Thymus (tissue), 11 donors: ENCODE data around the gene CDK13. TPM values are rescaled to one million over a fixed set of nuclear protein-coding genes. Genes with fewer than 3 reads are reported as not detected.

Experiments
- DNase-seq, 9 donors: peaks; one replicate each; pipeline ENCODE4 v3.0.0-alpha.2; 2013; ENCODE audit warnings: low spot score in 9 of 9, low read depth in 6 of 9, missing footprints in 1 of 9
- H3K27ac ChIP-seq, 2 donors: one replicate each; pipeline ENCODE4 v1.5.1; 2013; ENCODE audit warnings: control low read depth in 1 of 2, low read depth in 1 of 2, low read length in 1 of 2, mild to moderate bottlenecking in 1 of 2, moderate library complexity in 1 of 2
- H3K27me3 ChIP-seq, 2 donors: one replicate each; pipeline ENCODE4 v1.5.1; 2013; ENCODE audit warnings: low read length in 1 of 2; ENCODE audit not compliant: control insufficient read depth in 2 of 2, insufficient read depth in 1 of 2
- H3K36me3 ChIP-seq, 2 donors: one replicate each; pipeline ENCODE4 v1.5.1; 2013; ENCODE audit warnings: low read length in 1 of 2, mild to moderate bottlenecking in 1 of 2, moderate library complexity in 1 of 2; ENCODE audit not compliant: control insufficient read depth in 2 of 2, insufficient read depth in 2 of 2
- H3K4me1 ChIP-seq, 2 donors: one replicate each; pipeline ENCODE4 v1.5.1; 2013; ENCODE audit warnings: low read length in 2 of 2; ENCODE audit not compliant: control insufficient read depth in 2 of 2, insufficient read depth in 2 of 2
- H3K4me3 ChIP-seq, 2 donors: one replicate each; pipeline ENCODE4 v1.5.1; 2013; ENCODE audit warnings: low read length in 2 of 2, control low read depth in 1 of 2, mild to moderate bottlenecking in 1 of 2
- H3K9me3 ChIP-seq, 2 donors: one replicate each; pipeline ENCODE4 v1.5.1; 2013; ENCODE audit warnings: low read length in 1 of 2, mild to moderate bottlenecking in 1 of 2; ENCODE audit not compliant: control insufficient read depth in 2 of 2, insufficient read depth in 1 of 2
- WGBS: extraction: QIAGEN DNeasy Blood & Tissue Kit; methylation state at CpG from one replicate; pipeline ENCODE4 v1.1.7; 2013; 5-methylcytosine and 5-hydroxymethylcytosine counted together
- polyA plus RNA-seq: library from polyadenylated mRNA; stranded (reverse); fragments of 200-250 nt; gene quantifications from one replicate; pipeline ENCODE4 v1.2.3, GENCODE V29; 2013
- total RNA-seq: library from RNA; stranded (reverse); fragments of 120-200 nt; gene quantifications from one replicate; pipeline ENCODE4 v1.2.4, GENCODE V29; 2013
- donor health status: healthy.

Gene CDK13
- total and polyA plus RNA-seq, 2 donors = 40.4 to 48.3 TPM

DNA sequence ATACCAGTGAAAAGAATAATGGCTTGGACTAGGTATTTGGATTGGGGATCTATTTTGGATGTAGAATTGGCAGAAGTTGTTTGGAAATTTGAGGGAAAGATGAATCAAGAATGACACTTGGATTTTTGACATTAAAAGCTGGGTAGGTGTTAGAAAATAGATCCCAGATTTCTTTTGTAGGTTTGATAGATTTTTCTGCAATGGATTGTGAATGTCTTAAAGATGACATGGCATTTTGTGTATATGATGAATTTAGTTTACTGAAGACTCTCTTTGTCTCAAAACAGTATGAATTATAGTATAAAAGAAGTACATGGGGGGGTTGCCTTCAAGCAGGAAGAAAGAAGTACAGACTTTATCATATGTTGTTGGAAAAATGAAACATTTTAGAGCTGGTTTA, 108.6 kb downstream of the CDK13 start:
- Histone ChIP-seq H3K27ac (no peak overlapping the region), H3K27me3 (no peaks in the 10 kb centered on the region), H3K4me3 (no peak overlapping the region), H3K9me3 (no peaks in the 10 kb centered on the region), H3K36me3 (peaks cover 3 to 17% of the 10 kb centered on the region in 2 donors), H3K4me1 (no peaks in the 10 kb centered on the region)
- DNase-seq = no peak

DNA sequence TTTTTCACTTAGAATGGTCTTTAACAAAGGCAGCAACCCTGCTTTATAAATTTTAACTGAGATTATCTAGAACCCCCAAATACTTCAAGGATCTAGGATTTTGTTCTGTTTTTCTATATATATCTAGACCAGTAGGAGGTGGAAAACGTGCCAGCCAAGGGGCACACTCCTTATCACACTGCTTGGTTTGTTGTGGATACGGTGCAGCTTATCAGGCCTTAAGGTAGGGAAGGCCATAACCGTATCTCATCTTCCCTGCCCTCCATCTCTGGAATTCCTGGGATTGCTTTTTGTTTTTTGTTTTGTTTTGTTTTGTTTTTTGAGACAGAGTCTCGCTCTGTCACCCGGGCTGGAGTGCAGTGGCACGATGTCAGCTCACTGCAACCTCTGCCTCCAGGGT, 109.0 kb downstream of the CDK13 start:
- 99% methylated on average over 6 of the region's 6 CpGs for WGBS
- no peak overlapping the region for H3K4me3 ChIP-seq
- no peaks in the 10 kb centered on the region for H3K9me3 ChIP-seq
- no peak overlapping the region for H3K27ac ChIP-seq
- H3K36me3 ChIP-seq = peaks cover 3 to 17% of the 10 kb centered on the region in 2 donors
- H3K27me3 ChIP-seq = no peaks in the 10 kb centered on the region
- H3K4me1 ChIP-seq = no peaks in the 10 kb centered on the region
- DNase-seq = no peak

DNA sequence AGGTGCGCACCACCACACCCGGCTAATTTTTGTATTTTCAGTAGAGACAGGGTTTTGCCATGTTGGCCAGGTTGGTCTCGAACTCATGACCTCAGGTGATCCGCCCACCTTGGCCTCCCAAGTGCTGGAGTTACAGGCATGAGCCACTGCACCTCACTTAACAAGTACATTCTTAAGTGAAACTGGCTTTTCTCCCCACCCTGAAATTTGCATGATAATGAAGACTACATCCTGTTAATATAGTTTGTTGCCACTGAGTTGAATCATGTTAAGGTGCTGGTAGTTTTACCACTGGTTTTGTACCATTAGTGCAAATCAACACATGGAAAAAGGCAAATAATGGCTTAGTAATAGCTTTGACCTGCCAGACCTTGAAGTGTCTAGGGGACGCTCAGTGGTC, 122.2 kb downstream of the CDK13 start:
- WGBS = 98% methylated on average over 5 of the region's 5 CpGs
- Histone ChIP-seq H3K4me3 (no peak overlapping the region), H3K4me1 (no peaks in the 10 kb centered on the region), H3K9me3 (no peaks in the 10 kb centered on the region), H3K36me3 (peaks cover under 1 to 3% of the 10 kb centered on the region in 2 donors), H3K27me3 (no peaks in the 10 kb centered on the region), H3K27ac (no peak overlapping the region)
- DNase-seq = no peak

GRCh38 chr7:40073239-40073638, 123.2 kb downstream of the CDK13 start:
- DNase-seq = no peak
- Histone ChIP-seq H3K4me3 (no peak overlapping the region), H3K9me3 (no peaks in the 10 kb centered on the region), H3K4me1 (no peaks in the 10 kb centered on the region), H3K27ac (no peak overlapping the region), H3K27me3 (no peaks in the 10 kb centered on the region), H3K36me3 (peaks cover 0 to 2% of the 10 kb centered on the region in 2 donors)
- 97% methylated on average over 2 of the region's 2 CpGs for WGBS

GRCh38 chr7:40077849-40078248, 127.8 kb downstream of the CDK13 start:
- 98% methylated on average over 3 of the region's 3 CpGs for WGBS
- DNase-seq = no peak
- Histone ChIP-seq H3K9me3 (no peaks in the 10 kb centered on the region), H3K4me3 (no peak overlapping the region), H3K36me3 (peaks cover 0 to 6% of the 10 kb centered on the region in 2 donors), H3K4me1 (no peaks in the 10 kb centered on the region), H3K27me3 (no peaks in the 10 kb centered on the region), H3K27ac (no peak overlapping the region)

DNA sequence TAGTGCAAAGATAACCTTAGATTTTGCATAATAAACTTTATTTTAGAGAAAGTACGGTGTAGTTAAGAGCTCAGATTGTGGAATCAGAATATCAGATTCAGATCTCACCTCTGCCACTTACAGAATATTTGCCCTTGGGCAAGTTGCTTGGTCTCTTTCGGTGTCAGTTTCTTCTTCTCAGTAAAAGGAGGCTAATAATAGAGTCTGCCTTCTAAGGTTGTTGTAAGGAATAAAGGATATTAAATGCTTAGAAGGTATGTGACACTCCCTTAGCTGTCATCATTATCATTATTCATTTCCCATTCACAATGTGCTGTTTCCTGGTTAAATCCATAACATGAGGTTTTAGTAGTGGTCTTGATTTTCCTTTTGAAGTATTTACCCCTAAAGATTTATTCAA, 142.1 kb downstream of the CDK13 start:
- Histone ChIP-seq H3K36me3 (peaks cover 38 to 74% of the 10 kb centered on the region in 2 donors), H3K27me3 (no peaks in the 10 kb centered on the region), H3K9me3 (no peaks in the 10 kb centered on the region), H3K4me3 (no peak overlapping the region), H3K4me1 (no peaks in the 10 kb centered on the region), H3K27ac (no peak overlapping the region)
- no peak for DNase-seq
- 97% methylated on average over 2 of the region's 2 CpGs for WGBS

GRCh38 chr7:40093631-40094350, 143.7 kb downstream of the CDK13 start:
- Histone ChIP-seq H3K4me1 (no peaks in the 10 kb centered on the region), H3K4me3 (no peak overlapping the region), H3K36me3 (peaks cover 30 to 64% of the 10 kb centered on the region in 2 donors), H3K27ac (no peak overlapping the region), H3K9me3 (no peaks in the 10 kb centered on the region), H3K27me3 (no peaks in the 10 kb centered on the region)
- DNase-seq = no peak
- WGBS = 98% methylated on average over 8 of the region's 8 CpGs

GRCh38 chr7:40095230-40095629, 145.2 kb downstream of the CDK13 start:
- DNase-seq = no peak
- no peaks in the 10 kb centered on the region for H3K4me1 ChIP-seq
- no peaks in the 10 kb centered on the region for H3K9me3 ChIP-seq
- H3K27me3 ChIP-seq = no peaks in the 10 kb centered on the region
- H3K4me3 ChIP-seq = no peak overlapping the region
- H3K27ac ChIP-seq = no peak overlapping the region
- H3K36me3 ChIP-seq = peaks cover 26 to 49% of the 10 kb centered on the region in 2 donors
- 92% methylated on average over 1 of the region's 1 CpG for WGBS

DNA sequence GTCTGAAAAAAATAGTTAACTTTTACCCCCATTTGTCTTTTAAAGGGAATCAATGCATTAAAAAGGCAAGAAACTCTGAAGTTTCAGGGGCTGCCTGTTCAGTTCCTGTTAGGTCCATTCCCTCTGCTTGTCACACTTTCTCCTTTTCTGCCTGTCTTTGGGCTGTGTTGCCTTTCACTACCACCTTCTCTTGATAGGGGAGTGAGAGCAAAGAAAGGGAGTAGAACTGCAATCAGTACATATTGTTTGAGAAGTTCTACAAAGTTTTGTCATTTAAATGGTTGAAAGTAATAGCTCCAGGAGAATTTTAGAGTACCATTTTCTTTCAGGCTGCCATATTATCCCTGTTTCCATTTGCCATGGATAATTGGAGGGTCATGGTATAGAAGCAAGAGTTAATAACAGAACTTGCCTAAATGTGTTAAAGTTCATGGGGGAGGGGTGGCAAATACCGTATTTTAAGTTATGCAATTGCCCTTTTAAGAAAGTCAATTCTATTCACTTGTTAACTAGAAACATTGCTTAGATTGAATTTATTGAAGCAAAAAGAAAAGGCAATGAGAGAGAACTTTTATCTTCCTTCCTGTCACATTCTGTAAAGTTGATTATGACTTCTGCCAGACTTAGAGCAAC, 145.8 kb downstream of the CDK13 start:
- Histone ChIP-seq H3K4me3 (no peak overlapping the region), H3K9me3 (no peaks in the 10 kb centered on the region), H3K36me3 (peaks cover 26 to 44% of the 10 kb centered on the region in 2 donors), H3K27me3 (no peaks in the 10 kb centered on the region), H3K4me1 (no peaks in the 10 kb centered on the region), H3K27ac (no peak overlapping the region)
- 96% methylated on average over 1 of the region's 1 CpG for WGBS
- DNase-seq = no peak
